HepG2 (cell line): Measurements from ENCODE around the gene EMC8. TPM values are rescaled to one million over a fixed set of nuclear protein-coding genes. Genes with fewer than 3 reads are reported as not detected.

Source experiments
- ATAC-seq: fragments of 200-7000 bp; cut with Tn5 transposase; 3 replicates; pipeline ENCODE4 v1.9.1; 2020; ENCODE audit warnings: mild to moderate bottlenecking, moderate library complexity
- BruUV-seq: library from RNA; stranded (reverse); fragments of 400-500 nt; replicated peaks from 2 replicates; lab custom pipeline; 2021; lab: Mats Ljungman, UMichigan
- CTCF ChIA-PET: fragments of 300-600 bp; formaldehyde crosslinking; extraction: SDS; loops from one replicate; lab custom pipeline; 2021; ENCODE audit warnings: low total read pairs, inconsistent platforms, low intra/inter-chr PET ratio; lab: Yijun Ruan, JAX
- POLR2A ChIA-PET: fragments of 350-600 bp; sonication (Branson Sonifier 250); formaldehyde crosslinking; loops from one replicate; lab custom pipeline; 2020; ENCODE audit warnings: antibody characterized with exemption, inconsistent platforms; lab: Yijun Ruan, JAX
- DNase-seq: peaks from one replicate; pipeline ENCODE4 v3.0.0-alpha.2; 2015; ENCODE audit warnings: low spot score
- FAIRE-seq: peaks from 3 replicates; lab custom pipeline; 2011; peaks lifted over from hg19 to GRCh38; lab: Jason Lieb, UNC
- H2AFZ ChIP-seq: one replicate; pipeline ENCODE4 v1.6.1; 2011; ENCODE audit warnings: low read length, inconsistent platforms
- H3K27ac ChIP-seq: fragments of 300-600 bp; 3 replicates; pipeline ENCODE4 v1.8.0; 2011; ENCODE audit warnings: mixed run types, mild to moderate bottlenecking, mixed read lengths, low read length, inconsistent platforms; ENCODE audit not compliant: insufficient read depth; ENCODE audit errors: extremely low read length
- H3K27me3 ChIP-seq, 2 experiments: fragments of 200-600 bp in 1 of 2; 2 replicates in 1 of 2; 3 replicates in 1 of 2; pipeline versions ENCODE4 v1.6.0 to v1.8.0; 2011; ENCODE audit warnings: low read length in 2 of 2, mild to moderate bottlenecking in 2 of 2, moderate library complexity in 2 of 2, inconsistent platforms in 1 of 2; ENCODE audit not compliant: insufficient read depth in 2 of 2, control insufficient read depth in 1 of 2
- H3K36me3 ChIP-seq, 2 experiments: fragments of 200-600 bp in 1 of 2; replicated peaks in 1 of 2; 2 replicates in 1 of 2; 3 replicates in 1 of 2; pipeline versions ENCODE4 v1.5.1 to v1.8.0; 2011; ENCODE audit warnings: low read length in 2 of 2, inconsistent platforms in 1 of 2; ENCODE audit not compliant: insufficient read depth in 2 of 2, control insufficient read depth in 1 of 2
- H3K4me1 ChIP-seq: 2 replicates; pipeline ENCODE4 v1.5.1; 2012; ENCODE audit warnings: low read length, inconsistent platforms; ENCODE audit not compliant: insufficient read depth
- H3K4me2 ChIP-seq: 2 replicates; pipeline ENCODE4 v1.6.0; 2011; ENCODE audit warnings: low read depth, low read length, inconsistent platforms
- H3K4me3 ChIP-seq, 3 experiments: fragments of 200-600 bp in 1 of 3; sonication (generic), shearing (Covaris generic) in 1 of 3; replicated peaks in 1 of 3; 2 replicates each; pipeline ENCODE4 v1.5.1; 2011 to 2016; ENCODE audit warnings: low read length in 3 of 3, inconsistent platforms in 2 of 3, low read depth in 2 of 3, mild to moderate bottlenecking in 2 of 3, control low read depth in 1 of 3, mixed read lengths in 1 of 3; ENCODE audit not compliant: insufficient read depth in 1 of 3
- H3K79me2 ChIP-seq: one replicate; pipeline ENCODE4 v1.6.1; 2011; ENCODE audit warnings: low read length, inconsistent platforms; ENCODE audit not compliant: insufficient read depth
- H3K9ac ChIP-seq: 2 replicates; pipeline ENCODE4 v1.6.0; 2011; ENCODE audit warnings: mild to moderate bottlenecking, low read depth, low read length, inconsistent platforms; ENCODE audit not compliant: insufficient read depth
- H3K9me3 ChIP-seq: 2 replicates; pipeline ENCODE4 v1.5.1; 2012; ENCODE audit warnings: mild to moderate bottlenecking, low read length
- H4K20me1 ChIP-seq: 2 replicates; pipeline ENCODE4 v1.6.0; 2011; ENCODE audit warnings: inconsistent platforms, mild to moderate bottlenecking, low read length, moderate library complexity; ENCODE audit not compliant: insufficient read depth
- GABPB1 ChIP-seq: IDR thresholded peaks from 2 replicates; pipeline ENCODE4 v1.6.1; 2016; ENCODE audit warnings: mild to moderate bottlenecking, missing genetic modification reagents, moderate library complexity, missing compliant biosample characterization
- GLI4 ChIP-seq: sonication (generic); formaldehyde crosslinking; IDR thresholded peaks from 2 replicates; pipeline ENCODE4 v1.5.1; 2020; ENCODE audit warnings: missing genetic modification reagents, mild to moderate bottlenecking, moderate library complexity, borderline replicate concordance
- SSRP1 ChIP-seq: IDR thresholded peaks from 2 replicates; pipeline ENCODE4 v1.6.1; 2016; ENCODE audit warnings: control low read depth
- ZNF329 ChIP-seq: sonication (generic); formaldehyde crosslinking; IDR thresholded peaks from 2 replicates; pipeline ENCODE4 v1.9.0; 2021; ENCODE audit warnings: low read depth, mild to moderate bottlenecking, missing genetic modification reagents
- ZNF557 ChIP-seq: sonication (generic); formaldehyde crosslinking; IDR thresholded peaks from 2 replicates; pipeline ENCODE4 v1.4.0; 2020; ENCODE audit warnings: missing genetic modification reagents
- WGBS: methylation state at CpG from one replicate; pipeline ENCODE4 v1.1.6; 2017; ENCODE audit warnings: low lambda C conversion rate; 5-methylcytosine and 5-hydroxymethylcytosine counted together
- in situ Hi-C: cut with HindIII; loops from 2 replicates; pipeline ENCODE4 v1.10.0; 2017; ENCODE audit warnings: low pct_unique_long_range_greater_than_20kb; ENCODE audit not compliant: extremely low pct_ligation_motif_present
- intact Hi-C: fragments of 100-400 bp; cut with micrococcal nuclease; formaldehyde crosslinking; loops from one replicate; pipeline ENCODE4 v1.10.0; 2022; ENCODE audit not compliant: unreplicated experiment
- polyA plus RNA-seq, 8 experiments: library from polyadenylated mRNA; depleted of rRNA in 3 of 8; stranded (reverse) in 7 of 8; unstranded in 1 of 8; fragments of >200 nt; fragmentation: Illumina TruSeq in 4 of 8; extraction: Trizol in 4 of 8; gene quantifications; 2 replicates each; pipeline versions ENCODE4 v1.2.1 to v1.2.3, GENCODE V29; 2011 to 2016; ENCODE audit warnings: low read depth in 4 of 8, missing spikeins in 1 of 8, mixed read lengths in 1 of 8; ENCODE audit not compliant: insufficient read depth in 1 of 8
- total RNA-seq, 5 experiments: library from RNA; depleted of rRNA; stranded (reverse); fragments of >200 nt; fragmentation: Illumina TruSeq; extraction: Trizol; gene quantifications; 2 replicates each; pipeline ENCODE4 v1.2.3, GENCODE V29; 2016; ENCODE audit warnings: low read depth in 1 of 5
- TF ChIP-seq, protein P1 (sequence below): sonication (generic); formaldehyde crosslinking; IDR thresholded peaks from 2 replicates; pipeline ENCODE4 v1.5.0; 2020; ENCODE audit warnings: mild to moderate bottlenecking, missing genetic modification reagents, borderline replicate concordance
- TF ChIP-seq, protein P2 (sequence below): sonication (generic); formaldehyde crosslinking; IDR thresholded peaks from 2 replicates; pipeline ENCODE4 v1.5.0; 2020; ENCODE audit warnings: mild to moderate bottlenecking, low read depth, missing genetic modification reagents, borderline replicate concordance
- TF ChIP-seq, protein P3 (sequence below): sonication (generic); formaldehyde crosslinking; IDR thresholded peaks from 2 replicates; pipeline ENCODE4 v1.4.0; 2020; ENCODE audit warnings: low read depth, missing genetic modification reagents
- TF ChIP-seq, protein P4 (sequence below): sonication (generic); formaldehyde crosslinking; IDR thresholded peaks from 2 replicates; pipeline ENCODE4 v1.8.1; 2023; ENCODE audit warnings: missing genetic modification reagents, mild to moderate bottlenecking, borderline replicate concordance

Gene EMC8
- total and polyA plus RNA-seq, 2 of the 13 experiments (the other 11 are each of a cell fraction or from before 2014, with no cell fraction given) = 55.0 to 76.0 TPM

DNA sequence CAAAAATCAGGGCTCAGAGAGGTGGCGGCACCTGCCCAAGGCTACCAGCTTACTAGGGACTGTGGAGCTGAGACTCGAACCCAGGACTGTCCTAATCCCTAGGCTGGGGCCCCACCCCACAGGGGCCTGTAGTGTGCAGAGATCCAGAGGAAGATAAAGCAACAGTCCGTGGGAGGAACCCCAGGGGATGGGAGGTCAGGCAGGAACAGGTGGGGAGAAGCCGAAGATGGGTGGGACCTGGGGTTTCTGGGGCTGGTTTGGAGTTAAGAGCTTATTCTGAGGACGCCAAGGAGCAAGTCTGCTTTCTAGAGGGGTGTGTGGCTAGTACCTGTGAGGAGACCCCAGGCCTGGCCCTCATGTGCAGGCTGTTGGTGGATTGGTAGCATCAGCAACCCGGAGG is 63.4 kb downstream of the EMC8 start:
- intact Hi-C loops (no loop called here), in situ Hi-C loops (no loop called here)
- no peak overlapping the region for H3K27ac ChIP-seq
- H3K9ac ChIP-seq = no peak overlapping the region
- no peaks in the 10 kb centered on the region for H3K79me2 ChIP-seq
- H3K9me3 ChIP-seq = no peaks in the 10 kb centered on the region
- no peak overlapping the region for H3K4me2 ChIP-seq
- no peak for ATAC-seq
- ChIA-PET CTCF (no interaction called here), POLR2A (no interaction called here)
- DNase-seq = no peak
- no TSS peak for BruUV-seq
- H3K27me3 ChIP-seq = peaks cover 8 to 19% of the 10 kb centered on the region in 2 experiments; a peak in 4 of 5 replicates
- 57% methylated on average over 6 of the region's 6 CpGs for WGBS
- H3K36me3 ChIP-seq = no peaks in the 10 kb centered on the region
- no peak for FAIRE-seq
- H3K4me3 ChIP-seq = no peak overlapping the region
- no peaks in the 10 kb centered on the region for H4K20me1 ChIP-seq
- H2AFZ ChIP-seq = no peak overlapping the region
- H3K4me1 ChIP-seq = peaks cover 39% of the 10 kb centered on the region
- TF ChIP-seq ZNF329 (CRISPR knock-in tag) = no peak
- TF ChIP-seq, protein P1, sequence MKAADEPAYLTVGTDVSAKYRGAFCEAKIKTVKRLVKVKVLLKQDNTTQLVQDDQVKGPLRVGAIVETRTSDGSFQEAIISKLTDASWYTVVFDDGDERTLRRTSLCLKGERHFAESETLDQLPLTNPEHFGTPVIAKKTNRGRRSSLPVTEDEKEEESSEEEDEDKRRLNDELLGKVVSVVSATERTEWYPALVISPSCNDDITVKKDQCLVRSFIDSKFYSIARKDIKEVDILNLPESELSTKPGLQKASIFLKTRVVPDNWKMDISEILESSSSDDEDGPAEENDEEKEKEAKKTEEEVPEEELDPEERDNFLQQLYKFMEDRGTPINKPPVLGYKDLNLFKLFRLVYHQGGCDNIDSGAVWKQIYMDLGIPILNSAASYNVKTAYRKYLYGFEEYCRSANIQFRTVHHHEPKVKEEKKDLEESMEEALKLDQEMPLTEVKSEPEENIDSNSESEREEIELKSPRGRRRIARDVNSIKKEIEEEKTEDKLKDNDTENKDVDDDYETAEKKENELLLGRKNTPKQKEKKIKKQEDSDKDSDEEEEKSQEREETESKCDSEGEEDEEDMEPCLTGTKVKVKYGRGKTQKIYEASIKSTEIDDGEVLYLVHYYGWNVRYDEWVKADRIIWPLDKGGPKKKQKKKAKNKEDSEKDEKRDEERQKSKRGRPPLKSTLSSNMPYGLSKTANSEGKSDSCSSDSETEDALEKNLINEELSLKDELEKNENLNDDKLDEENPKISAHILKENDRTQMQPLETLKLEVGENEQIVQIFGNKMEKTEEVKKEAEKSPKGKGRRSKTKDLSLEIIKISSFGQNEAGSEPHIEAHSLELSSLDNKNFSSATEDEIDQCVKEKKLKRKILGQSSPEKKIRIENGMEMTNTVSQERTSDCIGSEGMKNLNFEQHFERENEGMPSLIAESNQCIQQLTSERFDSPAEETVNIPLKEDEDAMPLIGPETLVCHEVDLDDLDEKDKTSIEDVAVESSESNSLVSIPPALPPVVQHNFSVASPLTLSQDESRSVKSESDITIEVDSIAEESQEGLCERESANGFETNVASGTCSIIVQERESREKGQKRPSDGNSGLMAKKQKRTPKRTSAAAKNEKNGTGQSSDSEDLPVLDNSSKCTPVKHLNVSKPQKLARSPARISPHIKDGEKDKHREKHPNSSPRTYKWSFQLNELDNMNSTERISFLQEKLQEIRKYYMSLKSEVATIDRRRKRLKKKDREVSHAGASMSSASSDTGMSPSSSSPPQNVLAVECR (CRISPR knock-in tag) = no peak
- TF ChIP-seq ZNF557 = no peak
- no peak for TF ChIP-seq SSRP1 (CRISPR knock-in tag)
- TF ChIP-seq, protein P2, sequence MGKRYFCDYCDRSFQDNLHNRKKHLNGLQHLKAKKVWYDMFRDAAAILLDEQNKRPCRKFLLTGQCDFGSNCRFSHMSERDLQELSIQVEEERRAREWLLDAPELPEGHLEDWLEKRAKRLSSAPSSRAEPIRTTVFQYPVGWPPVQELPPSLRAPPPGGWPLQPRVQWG (CRISPR knock-in tag) = no peak
- TF ChIP-seq GABPB1 (CRISPR knock-in tag) = no peak
- TF ChIP-seq, protein P3, sequence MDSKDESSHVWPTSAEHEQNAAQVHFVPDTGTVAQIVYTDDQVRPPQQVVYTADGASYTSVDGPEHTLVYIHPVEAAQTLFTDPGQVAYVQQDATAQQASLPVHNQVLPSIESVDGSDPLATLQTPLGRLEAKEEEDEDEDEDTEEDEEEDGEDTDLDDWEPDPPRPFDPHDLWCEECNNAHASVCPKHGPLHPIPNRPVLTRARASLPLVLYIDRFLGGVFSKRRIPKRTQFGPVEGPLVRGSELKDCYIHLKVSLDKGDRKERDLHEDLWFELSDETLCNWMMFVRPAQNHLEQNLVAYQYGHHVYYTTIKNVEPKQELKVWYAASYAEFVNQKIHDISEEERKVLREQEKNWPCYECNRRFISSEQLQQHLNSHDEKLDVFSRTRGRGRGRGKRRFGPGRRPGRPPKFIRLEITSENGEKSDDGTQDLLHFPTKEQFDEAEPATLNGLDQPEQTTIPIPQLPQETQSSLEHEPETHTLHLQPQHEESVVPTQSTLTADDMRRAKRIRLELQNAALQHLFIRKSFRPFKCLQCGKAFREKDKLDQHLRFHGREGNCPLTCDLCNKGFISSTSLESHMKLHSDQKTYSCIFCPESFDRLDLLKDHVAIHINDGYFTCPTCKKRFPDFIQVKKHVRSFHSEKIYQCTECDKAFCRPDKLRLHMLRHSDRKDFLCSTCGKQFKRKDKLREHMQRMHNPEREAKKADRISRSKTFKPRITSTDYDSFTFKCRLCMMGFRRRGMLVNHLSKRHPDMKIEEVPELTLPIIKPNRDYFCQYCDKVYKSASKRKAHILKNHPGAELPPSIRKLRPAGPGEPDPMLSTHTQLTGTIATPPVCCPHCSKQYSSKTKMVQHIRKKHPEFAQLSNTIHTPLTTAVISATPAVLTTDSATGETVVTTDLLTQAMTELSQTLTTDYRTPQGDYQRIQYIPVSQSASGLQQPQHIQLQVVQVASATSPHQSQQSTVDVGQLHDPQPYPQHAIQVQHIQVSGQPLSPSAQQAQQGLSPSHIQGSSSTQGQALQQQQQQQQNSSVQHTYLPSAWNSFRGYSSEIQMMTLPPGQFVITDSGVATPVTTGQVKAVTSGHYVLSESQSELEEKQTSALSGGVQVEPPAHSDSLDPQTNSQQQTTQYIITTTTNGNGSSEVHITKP = no peak
- no peak for TF ChIP-seq GLI4 (CRISPR knock-in tag)
- TF ChIP-seq, protein P4, sequence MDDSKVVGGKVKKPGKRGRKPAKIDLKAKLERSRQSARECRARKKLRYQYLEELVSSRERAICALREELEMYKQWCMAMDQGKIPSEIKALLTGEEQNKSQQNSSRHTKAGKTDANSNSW (CRISPR knock-in tag) = no peak
